HepG2 (cell line): Measurements from ENCODE around the gene SERPINB1. TPM values are rescaled to one million over a fixed set of nuclear protein-coding genes. Genes with fewer than 3 reads are reported as not detected.

Source experiments
- AHR ChIP-seq: IDR thresholded peaks from 2 replicates; pipeline ENCODE4 v1.6.1; 2018; ENCODE audit warnings: missing genetic modification reagents, missing compliant biosample characterization
- ELF1 ChIP-seq: sonication (generic); formaldehyde crosslinking; IDR thresholded peaks from 2 replicates; pipeline ENCODE4 v1.4.0; 2020; ENCODE audit warnings: missing genetic modification reagents
- FOSL2 ChIP-seq: sonication (generic); formaldehyde crosslinking; IDR thresholded peaks from 2 replicates; pipeline ENCODE4 v1.4.0; 2020; ENCODE audit warnings: missing genetic modification reagents
- GABPA ChIP-seq, 2 experiments: IDR thresholded peaks; 2 replicates each; pipeline ENCODE4 v1.6.1; 2011 to 2016; ENCODE audit warnings: low read depth in 2 of 2, low read length in 1 of 2, missing biosample characterization in 1 of 2, missing genetic modification characterization in 1 of 2
- HDAC6 ChIP-seq: fragments of 200-600 bp; sonication (generic); IDR thresholded peaks from 2 replicates; pipeline ENCODE4 v1.7.0; 2017; ENCODE audit warnings: mild to moderate bottlenecking, antibody characterized with exemption, low read length, low read depth
- JUN ChIP-seq: sonication (generic); formaldehyde crosslinking; IDR thresholded peaks from 2 replicates; pipeline ENCODE4 v1.4.0; 2020; ENCODE audit warnings: mild to moderate bottlenecking, missing genetic modification reagents
- RFXAP ChIP-seq: sonication (generic); formaldehyde crosslinking; IDR thresholded peaks from 2 replicates; pipeline ENCODE4 v1.4.0; 2020; ENCODE audit warnings: missing genetic modification reagents, borderline replicate concordance
- TBP ChIP-seq: sonication (generic); formaldehyde crosslinking; IDR thresholded peaks from 2 replicates; pipeline ENCODE4 v1.5.0; 2020; ENCODE audit warnings: missing genetic modification reagents
- THAP9 ChIP-seq: sonication (generic); formaldehyde crosslinking; IDR thresholded peaks from 2 replicates; pipeline ENCODE4; 2020; ENCODE audit warnings: missing genetic modification reagents, mild to moderate bottlenecking, borderline replicate concordance
- TOPORS ChIP-seq: sonication (generic); formaldehyde crosslinking; IDR thresholded peaks from 2 replicates; pipeline ENCODE4 v1.8.0; 2023; ENCODE audit warnings: mild to moderate bottlenecking, missing genetic modification reagents
- YEATS2 ChIP-seq: sonication (generic); formaldehyde crosslinking; IDR thresholded peaks from 2 replicates; pipeline ENCODE4 v1.4.0; 2020; ENCODE audit warnings: missing genetic modification reagents, borderline replicate concordance
- ZFP41 ChIP-seq: sonication (generic); formaldehyde crosslinking; IDR thresholded peaks from 2 replicates; pipeline ENCODE4 v1.4.0; 2020; ENCODE audit warnings: mild to moderate bottlenecking, missing genetic modification reagents, borderline replicate concordance
- ZMYM4 ChIP-seq: sonication (generic); formaldehyde crosslinking; IDR thresholded peaks from 2 replicates; pipeline ENCODE4 v1.8.1; 2023; ENCODE audit warnings: mild to moderate bottlenecking, missing genetic modification reagents
- ZNF18 ChIP-seq: sonication (generic); formaldehyde crosslinking; IDR thresholded peaks from 2 replicates; pipeline ENCODE4 v1.8.0; 2022; ENCODE audit warnings: mild to moderate bottlenecking, missing genetic modification reagents; ENCODE audit not compliant: insufficient replicate concordance
- ZNF251 ChIP-seq: sonication (generic); formaldehyde crosslinking; IDR thresholded peaks from 2 replicates; pipeline ENCODE4 v1.9.0; 2021; ENCODE audit warnings: mild to moderate bottlenecking, missing genetic modification reagents
- ZNF496 ChIP-seq: sonication (generic); formaldehyde crosslinking; IDR thresholded peaks from 2 replicates; pipeline ENCODE4 v1.8.1; 2023; ENCODE audit warnings: mild to moderate bottlenecking, moderate library complexity, missing genetic modification reagents; ENCODE audit not compliant: insufficient replicate concordance
- ZNF598 ChIP-seq: sonication (generic); formaldehyde crosslinking; IDR thresholded peaks from 2 replicates; pipeline ENCODE4 v1.5.1; 2020; ENCODE audit warnings: mild to moderate bottlenecking, missing genetic modification reagents, borderline replicate concordance
- ZNF660 ChIP-seq: sonication (generic); formaldehyde crosslinking; IDR thresholded peaks from 2 replicates; pipeline ENCODE4 v1.5.1; 2020; ENCODE audit warnings: mild to moderate bottlenecking, low read depth, missing genetic modification reagents, borderline replicate concordance
- ZNF879 ChIP-seq: sonication (generic); formaldehyde crosslinking; IDR thresholded peaks from 2 replicates; pipeline ENCODE4 v1.8.1; 2023; ENCODE audit warnings: missing genetic modification reagents
- polyA plus RNA-seq, 8 experiments: library from polyadenylated mRNA; depleted of rRNA in 3 of 8; stranded (reverse) in 7 of 8; unstranded in 1 of 8; fragments of >200 nt; fragmentation: Illumina TruSeq in 4 of 8; extraction: Trizol in 4 of 8; gene quantifications; 2 replicates each; pipeline versions ENCODE4 v1.2.1 to v1.2.3, GENCODE V29; 2011 to 2016; ENCODE audit warnings: low read depth in 4 of 8, missing spikeins in 1 of 8, mixed read lengths in 1 of 8; ENCODE audit not compliant: insufficient read depth in 1 of 8
- total RNA-seq, 5 experiments: library from RNA; depleted of rRNA; stranded (reverse); fragments of >200 nt; fragmentation: Illumina TruSeq; extraction: Trizol; gene quantifications; 2 replicates each; pipeline ENCODE4 v1.2.3, GENCODE V29; 2016; ENCODE audit warnings: low read depth in 1 of 5
- TF ChIP-seq, protein P1 (sequence below): IDR thresholded peaks from 2 replicates; pipeline ENCODE4 v1.6.1; 2016; ENCODE audit warnings: mild to moderate bottlenecking
- TF ChIP-seq, protein P2 (sequence below): IDR thresholded peaks from 2 replicates; pipeline ENCODE4 v1.6.1; 2016
- TF ChIP-seq, protein P3 (sequence below): sonication (generic); IDR thresholded peaks from 2 replicates; pipeline ENCODE4 v1.6.1; 2016; ENCODE audit warnings: low read depth, borderline replicate concordance

Gene SERPINB1
- total and polyA plus RNA-seq, 2 of the 13 experiments (the other 11 are each of a cell fraction or from before 2014, with no cell fraction given) = 41.4 to 60.5 TPM

DNA sequence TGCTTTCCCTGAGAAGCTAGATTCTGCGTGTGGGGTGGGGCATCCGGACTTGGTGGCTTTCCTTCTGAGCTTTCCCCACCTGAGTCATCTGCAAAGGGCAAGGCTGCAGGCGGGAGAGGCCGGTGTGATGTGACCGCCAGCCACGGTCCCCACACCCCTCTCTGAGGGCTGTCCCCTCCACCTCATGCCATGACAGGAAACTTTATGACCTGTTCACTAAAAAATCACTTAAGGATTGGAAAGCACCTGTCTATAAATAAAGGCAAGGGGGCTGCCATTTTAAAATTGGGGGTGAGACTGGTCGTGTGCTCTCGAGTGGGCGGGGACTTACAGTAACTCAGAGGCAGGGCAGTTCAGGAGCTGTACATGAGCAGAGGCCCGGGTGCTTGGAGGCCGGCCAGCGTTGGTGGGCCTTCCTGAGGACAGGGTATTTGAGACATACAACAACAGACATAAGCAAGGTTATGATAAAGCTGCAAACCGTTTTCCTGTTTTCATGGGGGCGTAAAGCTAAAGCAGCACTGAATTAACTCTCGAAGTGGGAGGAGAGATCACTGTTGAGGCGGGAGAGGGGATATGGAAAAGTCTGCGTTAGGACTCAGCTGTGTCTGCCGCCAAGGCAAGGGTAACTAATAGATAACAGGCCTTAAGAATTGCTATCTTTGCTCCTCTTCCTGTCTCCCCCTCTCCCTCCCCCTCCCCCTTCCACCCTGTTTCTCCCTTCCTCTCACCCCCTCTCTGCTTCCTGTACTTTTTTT lies 16.1 kb upstream of the SERPINB1 start (continued):
- TF ChIP-seq ZNF18 (CRISPR knock-in tag) = no peak
- TF ChIP-seq YEATS2 (CRISPR knock-in tag) = peak; percentile 19; the same call in 1 of the 2 replicates
- no peak for TF ChIP-seq ZFP41
- TF ChIP-seq AHR (CRISPR knock-in tag) = no peak
- no peak for TF ChIP-seq TOPORS (CRISPR knock-in tag)
- TF ChIP-seq RFXAP = no peak
- no peak for TF ChIP-seq ZNF496 (CRISPR knock-in tag)
- TF ChIP-seq, protein P1, sequence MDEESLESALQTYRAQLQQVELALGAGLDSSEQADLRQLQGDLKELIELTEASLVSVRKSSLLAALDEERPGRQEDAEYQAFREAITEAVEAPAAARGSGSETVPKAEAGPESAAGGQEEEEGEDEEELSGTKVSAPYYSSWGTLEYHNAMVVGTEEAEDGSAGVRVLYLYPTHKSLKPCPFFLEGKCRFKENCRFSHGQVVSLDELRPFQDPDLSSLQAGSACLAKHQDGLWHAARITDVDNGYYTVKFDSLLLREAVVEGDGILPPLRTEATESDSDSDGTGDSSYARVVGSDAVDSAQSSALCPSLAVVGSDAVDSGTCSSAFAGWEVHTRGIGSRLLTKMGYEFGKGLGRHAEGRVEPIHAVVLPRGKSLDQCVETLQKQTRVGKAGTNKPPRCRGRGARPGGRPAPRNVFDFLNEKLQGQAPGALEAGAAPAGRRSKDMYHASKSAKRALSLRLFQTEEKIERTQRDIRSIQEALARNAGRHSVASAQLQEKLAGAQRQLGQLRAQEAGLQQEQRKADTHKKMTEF (CRISPR knock-in tag) = peak; percentile 50; the same call in 1 of the 2 replicates
- no peak for TF ChIP-seq ZNF660
- 0 out of 2 replicates have a peak, but pooled peaks have one; percentile 13 for TF ChIP-seq THAP9 (CRISPR knock-in tag)
- no peak for TF ChIP-seq ZNF251 (CRISPR knock-in tag)
- peak; percentile 39 for TF ChIP-seq FOSL2 (CRISPR knock-in tag)
- TF ChIP-seq TBP (CRISPR knock-in tag) = no peak
- TF ChIP-seq ZNF879 = no peak
- no peak for TF ChIP-seq ZNF598
- TF ChIP-seq, protein P2, sequence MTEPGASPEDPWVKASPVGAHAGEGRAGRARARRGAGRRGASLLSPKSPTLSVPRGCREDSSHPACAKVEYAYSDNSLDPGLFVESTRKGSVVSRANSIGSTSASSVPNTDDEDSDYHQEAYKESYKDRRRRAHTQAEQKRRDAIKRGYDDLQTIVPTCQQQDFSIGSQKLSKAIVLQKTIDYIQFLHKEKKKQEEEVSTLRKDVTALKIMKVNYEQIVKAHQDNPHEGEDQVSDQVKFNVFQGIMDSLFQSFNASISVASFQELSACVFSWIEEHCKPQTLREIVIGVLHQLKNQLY (CRISPR knock-in tag) = no peak
- TF ChIP-seq, protein P3, sequence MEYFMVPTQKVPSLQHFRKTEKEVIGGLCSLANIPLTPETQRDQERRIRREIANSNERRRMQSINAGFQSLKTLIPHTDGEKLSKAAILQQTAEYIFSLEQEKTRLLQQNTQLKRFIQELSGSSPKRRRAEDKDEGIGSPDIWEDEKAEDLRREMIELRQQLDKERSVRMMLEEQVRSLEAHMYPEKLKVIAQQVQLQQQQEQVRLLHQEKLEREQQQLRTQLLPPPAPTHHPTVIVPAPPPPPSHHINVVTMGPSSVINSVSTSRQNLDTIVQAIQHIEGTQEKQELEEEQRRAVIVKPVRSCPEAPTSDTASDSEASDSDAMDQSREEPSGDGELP = peak; percentile 29; the same call in 1 of the 2 replicates
- TF ChIP-seq GABPA (IDR thresholded peaks at IDR 0.05; ENCODE audit: low read depth, low read length) = no peak
- peak; percentile 48 for TF ChIP-seq GABPA (CRISPR knock-in tag; IDR thresholded peaks at IDR 0.05; ENCODE audit: low read depth)
- 0 out of 2 replicates have a peak, but pooled peaks have one; percentile 20 for TF ChIP-seq ELF1 (CRISPR knock-in tag)
- no peak for TF ChIP-seq ZMYM4
- no peak for TF ChIP-seq HDAC6
- no peak for TF ChIP-seq JUN (CRISPR knock-in tag)
